ENCODE data around the gene RAB20. TPM values are rescaled to one million over a fixed set of nuclear protein-coding genes. Genes with fewer than 3 reads are reported as not detected.
"Not testable (repeated sequence)": the region's sequence is repeated elsewhere in the genome, so short reads cannot be mapped to it uniquely, and the experiment has no call there.

RAB20 gene
- total RNA-seq, 1 donor from 2014 or later, result 3.3 TPM

GRCh38 chr13:110555601-110556223, 5.8 kb downstream of the RAB20 start:
- DNase-seq (ENCODE audit: extremely low read depth, low read depth, low spot score), result no peak

GRCh38 chr13:110554946-110555345, 6.6 kb downstream of the RAB20 start:
- DNase-seq (ENCODE audit: extremely low read depth, low read depth, low spot score), result no peak

GRCh38 chr13:110554227-110554836, 7.2 kb downstream of the RAB20 start:
- DNase-seq (ENCODE audit: extremely low read depth, low read depth, low spot score), result no peak

- no peak for DNase-seq (ENCODE audit: extremely low read depth, low read depth, low spot score)
These were observed 8.1 kb downstream of the RAB20 start for GRCh38 chr13:110553417-110553816.

- DNase-seq (ENCODE audit: extremely low read depth, low read depth, low spot score), result no peak
These were observed 8.8 kb downstream of the RAB20 start for GRCh38 chr13:110552767-110553166.

GRCh38 chr13:110551284-110551683, 10.2 kb downstream of the RAB20 start:
- DNase-seq (ENCODE audit: extremely low read depth, low read depth, low spot score), result no peak

- no peak for DNase-seq (ENCODE audit: extremely low read depth, low read depth, low spot score)
These were observed 11.7 kb downstream of the RAB20 start for GRCh38 chr13:110549795-110550160.

- no peak for DNase-seq (ENCODE audit: extremely low read depth, low read depth, low spot score)
These were observed 12.4 kb downstream of the RAB20 start for GRCh38 chr13:110548891-110549794.

- peak; percentile 77 for DNase-seq (ENCODE audit: extremely low read depth, low read depth, low spot score)
These were observed 14.6 kb downstream of the RAB20 start for GRCh38 chr13:110546926-110547325.

- DNase-seq (ENCODE audit: extremely low read depth, low read depth, low spot score), result no peak
These were observed 15.1 kb downstream of the RAB20 start for GRCh38 chr13:110546378-110546777.

- DNase-seq (ENCODE audit: extremely low read depth, low read depth, low spot score), result no peak
These were observed 19.2 kb downstream of the RAB20 start for GRCh38 chr13:110542169-110542796.

GRCh38 chr13:110541526-110541920, 20.0 kb downstream of the RAB20 start:
- no peak for DNase-seq (ENCODE audit: extremely low read depth, low read depth, low spot score)

- DNase-seq (ENCODE audit: extremely low read depth, low read depth, low spot score), result no peak
These were observed 20.5 kb downstream of the RAB20 start for GRCh38 chr13:110540871-110541525.

- no peak for DNase-seq (ENCODE audit: extremely low read depth, low read depth, low spot score)
These were observed 21.6 kb downstream of the RAB20 start for GRCh38 chr13:110539894-110540293.

GRCh38 chr13:110538632-110539031, 22.9 kb downstream of the RAB20 start:
- no peak for DNase-seq (ENCODE audit: extremely low read depth, low read depth, low spot score)

GRCh38 chr13:110536006-110536693, 25.4 kb downstream of the RAB20 start:
- DNase-seq (ENCODE audit: extremely low read depth, low read depth, low spot score), result no peak

GRCh38 chr13:110535526-110535925, 26.0 kb downstream of the RAB20 start:
- DNase-seq (ENCODE audit: extremely low read depth, low read depth, low spot score), result no peak

- DNase-seq (ENCODE audit: extremely low read depth, low read depth, low spot score), result no peak
These were observed 27.5 kb downstream of the RAB20 start for GRCh38 chr13:110533771-110534670.

GRCh38 chr13:110532258-110532657, 29.3 kb downstream of the RAB20 start:
- DNase-seq (ENCODE audit: extremely low read depth, low read depth, low spot score), result not testable (repeated sequence)

All from glomerular endothelial cell (primary cell).